Heart right ventricle (tissue), 16 donors: ENCODE measurements around the gene TMEM87B. TPM values are rescaled to one million over a fixed set of nuclear protein-coding genes. Genes with fewer than 3 reads are reported as not detected.

Experiments used
- ATAC-seq, 8 donors: fragments of 200-7000 bp; cut with Tn5 transposase; one replicate each; pipeline ENCODE4 v1.9.1; 2020; ENCODE audit warnings: mild to moderate bottlenecking in 8 of 8, moderate library complexity in 8 of 8, moderate number of reproducible peaks in 1 of 8
- DNase-seq, 2 donors: peaks; one replicate each; pipeline ENCODE4 v3.0.0-alpha.2; 2020
- H3K27ac ChIP-seq, 10 donors: fragments of 200-600 bp; sonication (generic) in 2 of 10; one replicate each; pipeline versions ENCODE4 v1.5.0 to v1.8.0; 2020 to 2022; ENCODE audit warnings: mild to moderate bottlenecking in 3 of 10
- H3K27me3 ChIP-seq, 7 donors: fragments of 200-600 bp; one replicate each; pipeline ENCODE4 v1.8.0; 2021 to 2022; ENCODE audit warnings: mild to moderate bottlenecking in 2 of 7
- H3K36me3 ChIP-seq, 9 donors: fragments of 200-600 bp; sonication (generic) in 1 of 9; one replicate each; pipeline versions ENCODE4 v1.5.0 to v1.8.0; 2020 to 2022; ENCODE audit warnings: mild to moderate bottlenecking in 2 of 9
- H3K4me1 ChIP-seq, 9 donors: fragments of 200-600 bp; sonication (generic) in 1 of 9; one replicate each; pipeline versions ENCODE4 v1.5.0 to v1.8.0; 2020 to 2022; ENCODE audit warnings: mild to moderate bottlenecking in 4 of 9
- H3K4me3 ChIP-seq, 10 donors: fragments of 200-600 bp; sonication (generic) in 2 of 10; one replicate each; pipeline versions ENCODE4 v1.5.0 to v1.8.0; 2020 to 2022; ENCODE audit warnings: mild to moderate bottlenecking in 7 of 10, moderate library complexity in 2 of 10
- H3K9me3 ChIP-seq, 11 donors: fragments of 200-600 bp in 10 of 11; sonication (generic) in 2 of 11; one replicate each; pipeline versions ENCODE4 v1.5.0 to v1.8.0; 2013 to 2022; ENCODE audit warnings: mild to moderate bottlenecking in 2 of 11, control low read depth in 1 of 11, moderate library complexity in 1 of 11
- CTCF ChIP-seq, 9 donors: fragments of 200-600 bp; sonication (generic) in 2 of 9; IDR thresholded peaks; one replicate each; pipeline versions ENCODE4 v1.5.0 to v1.8.0; 2021 to 2022; ENCODE audit warnings: antibody characterized with exemption in 9 of 9, mild to moderate bottlenecking in 5 of 9, moderate library complexity in 1 of 9
- WGBS, 2 donors: extraction: QIAGEN DNeasy Blood & Tissue Kit; methylation state at CpG; one replicate each; pipeline ENCODE4 v1.1.7; 2013; ENCODE audit warnings: inconsistent platforms in 1 of 2; 5-methylcytosine and 5-hydroxymethylcytosine counted together
- intact Hi-C, 10 donors: fragments of 100-400 bp; cut with DNase I; formaldehyde crosslinking; loops; one replicate each; pipeline versions ENCODE4 v1.11.1 to v1.14.2; 2022
- polyA plus RNA-seq, 2 donors: library from polyadenylated mRNA; stranded (reverse); fragments of 200-250 nt; gene quantifications; one replicate each; pipeline ENCODE4 v1.2.3, GENCODE V29; 2013
- total RNA-seq, 10 donors: library from RNA; stranded (reverse); fragmentation: NEBNext Ultra II Directional in 3 of 10; extraction: Animal tissue kit (Norgen Biotek cat#: 25700) in 3 of 10; gene quantifications; one replicate each; pipeline versions ENCODE4 v1.2.1 to v1.2.4, GENCODE V29; 2021 to 2023
- donor health status: Arrhythmogenic right ventricular cardiomyopathy.
- donor health status: ischemic (EF 13 %, LVEDD 7.1; RV severe dilation, severe dysfunction).
- donor health status: healthy with polysubstance abuse.
- donor health status: DM: no; HTN: yes; CAD: no.
- donor health status: DM: no; HTN: no; CAD: no.
- donor health status: ischemic (EF 25% LVEDD 6.9; RV normal size, moderate dysfunction).
- donor health status: ischemic (EF 25% LVEDD 5.7; RV mildly dilated, moderate dysfunction).
- donor health status: healthy.
- donor health status: DM: yes; HTN: yes; CAD: no.
- donor health status: Ischemic cardiomyopathy.
- donor health status: ischemic (EF 35%, LVEDD 5.7; RV mildly dilated, moderate dysfunction).
- donor health status: nonischemic (EF 11% LVEDD 7.7; RV severe dilation, severe dysfunction).
- donor health status: DM: yes; HTN: yes; CAD: no.
- donor health status: PGD.
- donor health status: ischemic (EF 29% LVEDD 5.4; RV normal size, mild dysfunction).
- donor health status: nonischemic (EF 23%, LVEDD 6.1; RV moderate dilation, normal function).

Gene TMEM87B
- total and polyA plus RNA-seq, 12 donors: 4.4 to 11.1 (median 5.7) TPM

- WGBS, 2 donors: 88 to 100% methylated on average over 2 of the region's 2 CpGs
- TF ChIP-seq CTCF (IDR thresholded peaks at IDR 0.05): no peak
- DNase-seq: no peak
- intact Hi-C loops: no loop called here
- no peak overlapping the region for H3K27ac ChIP-seq
- H3K9me3 ChIP-seq: no peaks in the 10 kb centered on the region
- ATAC-seq: no peak
- H3K4me3 ChIP-seq: no peak overlapping the region
- H3K27me3 ChIP-seq: no peaks in the 10 kb centered on the region
- peaks cover 0 to 52% (median 0%) of the 10 kb centered on the region in 9 donors for H3K4me1 ChIP-seq
- H3K36me3 ChIP-seq: peaks cover 0 to 87% (median 19%) of the 10 kb centered on the region in 9 donors
Measured at GRCh38 chr2:112007493-112007892, 47.6 kb upstream of the TMEM87B start.

GRCh38 chr2:112008910-112009485 is 46.1 kb upstream of the TMEM87B start:
- Histone ChIP-seq H3K36me3 (peaks cover 0 to 85% (median 23%) of the 10 kb centered on the region in 9 donors), H3K27me3 (no peaks in the 10 kb centered on the region), H3K9me3 (no peaks in the 10 kb centered on the region), H3K4me3 (no peak overlapping the region), H3K4me1 (peaks cover 0 to 37% (median 0%) of the 10 kb centered on the region in 9 donors), H3K27ac (no peak overlapping the region)
- 86 to 92% methylated on average over 2 of the region's 2 CpGs for WGBS, 2 donors
- DNase-seq (no peak), ATAC-seq (no peak)
- no peak for TF ChIP-seq CTCF (IDR thresholded peaks at IDR 0.05)
- intact Hi-C loops: no loop called here

- TF ChIP-seq CTCF (IDR thresholded peaks at IDR 0.05): no peak
- intact Hi-C loops: no loop called here
- ATAC-seq (peak in 1 of 8 donors; percentile 51), DNase-seq (no peak)
- no peak overlapping the region for H3K4me3 ChIP-seq
- H3K9me3 ChIP-seq: no peaks in the 10 kb centered on the region
- 76 to 83% methylated on average over 10 of the region's 10 CpGs for WGBS, 2 donors
- no peaks in the 10 kb centered on the region for H3K27me3 ChIP-seq
- H3K4me1 ChIP-seq: peaks cover 0 to 20% (median 0%) of the 10 kb centered on the region in 9 donors
- no peak overlapping the region for H3K27ac ChIP-seq
- H3K36me3 ChIP-seq: peaks cover 0 to 89% (median 17%) of the 10 kb centered on the region in 9 donors
Measured at GRCh38 chr2:112010751-112011150, 44.3 kb upstream of the TMEM87B start.

- Histone ChIP-seq H3K27me3 (no peaks in the 10 kb centered on the region), H3K9me3 (no peaks in the 10 kb centered on the region), H3K4me1 (peaks cover 0 to 11% (median 0%) of the 10 kb centered on the region in 9 donors), H3K27ac (no peak overlapping the region), H3K36me3 (peaks cover 0 to 89% (median 17%) of the 10 kb centered on the region in 9 donors), H3K4me3 (no peak overlapping the region)
- TF ChIP-seq CTCF (IDR thresholded peaks at IDR 0.05): no peak
- DNase-seq (no peak), ATAC-seq (no peak)
- intact Hi-C loops: no loop called here
- WGBS, 2 donors: 73 to 91% methylated on average over 5 of the region's 5 CpGs
Measured at GRCh38 chr2:112012556-112012955, 42.5 kb upstream of the TMEM87B start.
